GM10248 (cell line): ENCODE results near the gene RAB8B.

Experiments
- CTCF ChIA-PET: fragments of 300-600 bp; sonication (Branson Sonifier 250); formaldehyde crosslinking; extraction: SDS; loops from one replicate; lab custom pipeline; 2021; ENCODE audit warnings: antibody characterized with exemption; lab: Yijun Ruan, JAX
- POLR2A ChIA-PET: fragments of 350-650 bp; sonication (Branson Sonifier 250); formaldehyde crosslinking; extraction: SDS; loops from one replicate; lab custom pipeline; 2020; ENCODE audit warnings: antibody characterized with exemption; lab: Yijun Ruan, JAX
- DNase-seq: peaks from one replicate; pipeline ENCODE4 v3.0.0; 2012; ENCODE audit errors: extremely low spot score
- CTCF ChIP-seq: IDR thresholded peaks from 2 replicates; pipeline ENCODE4 v1.5.1; 2012; ENCODE audit warnings: mild to moderate bottlenecking, low read depth; ENCODE audit errors: extremely low read depth, missing control alignments, control extremely low read depth

RAB8B gene

GRCh38 chr15:63219196-63219710 is 29.8 kb downstream of the RAB8B start:
- no peak for TF ChIP-seq CTCF
- no peak for DNase-seq
- ChIA-PET CTCF (interaction anchor here (1.5 to 3.5 kb wide), 2 partner anchors 11 to 24 kb away, joined by 4 to 27 read pairs; no protein-coding TSS in a partner anchor), POLR2A (no interaction called here)

DNA sequence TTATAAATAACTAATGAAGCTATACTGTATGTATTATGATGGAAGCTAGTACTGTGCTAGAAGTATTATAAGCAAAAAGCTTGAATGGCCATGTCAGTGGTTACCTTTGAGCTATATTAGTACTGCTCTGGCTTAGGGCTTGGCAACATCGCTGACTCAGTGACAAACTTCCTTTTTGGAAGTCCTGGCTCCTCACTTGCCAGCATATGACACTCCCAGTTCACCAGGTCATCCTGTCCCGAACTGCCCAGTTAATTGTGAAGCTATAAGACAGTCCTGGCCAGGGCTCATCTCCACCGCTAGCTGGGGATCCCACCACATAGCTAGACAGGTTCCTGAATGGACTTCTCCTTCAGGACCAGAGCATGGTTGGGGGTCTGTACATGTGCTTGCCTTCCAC is 31.9 kb downstream of the RAB8B start:
- TF ChIP-seq CTCF = no peak
- POLR2A ChIA-PET = interaction anchor here (0.6 kb wide), 1 partner anchor 1009 kb away, joined by 3 read pairs; no protein-coding TSS in a partner anchor
- CTCF ChIA-PET = interaction anchor here (1.2 to 1.5 kb wide), 6 partner anchors 10 to 45 kb away, joined by 3 to 10 read pairs (median 3); no protein-coding TSS in a partner anchor
- DNase-seq = no peak

- DNase-seq = no peak
- TF ChIP-seq CTCF = no peak
- POLR2A ChIA-PET = no interaction called here
- CTCF ChIA-PET = no interaction called here
Measured at GRCh38 chr15:63223463-63223862, 34.1 kb downstream of the RAB8B start.

- no peak for TF ChIP-seq CTCF
- DNase-seq = no peak
- CTCF ChIA-PET = interaction anchor here (1.0 to 1.2 kb wide), 2 partner anchors 12 to 23 kb away, joined by 3 to 6 read pairs; no protein-coding TSS in a partner anchor
- POLR2A ChIA-PET = no interaction called here
Measured at GRCh38 chr15:63225381-63225780, 36.0 kb downstream of the RAB8B start.

DNA sequence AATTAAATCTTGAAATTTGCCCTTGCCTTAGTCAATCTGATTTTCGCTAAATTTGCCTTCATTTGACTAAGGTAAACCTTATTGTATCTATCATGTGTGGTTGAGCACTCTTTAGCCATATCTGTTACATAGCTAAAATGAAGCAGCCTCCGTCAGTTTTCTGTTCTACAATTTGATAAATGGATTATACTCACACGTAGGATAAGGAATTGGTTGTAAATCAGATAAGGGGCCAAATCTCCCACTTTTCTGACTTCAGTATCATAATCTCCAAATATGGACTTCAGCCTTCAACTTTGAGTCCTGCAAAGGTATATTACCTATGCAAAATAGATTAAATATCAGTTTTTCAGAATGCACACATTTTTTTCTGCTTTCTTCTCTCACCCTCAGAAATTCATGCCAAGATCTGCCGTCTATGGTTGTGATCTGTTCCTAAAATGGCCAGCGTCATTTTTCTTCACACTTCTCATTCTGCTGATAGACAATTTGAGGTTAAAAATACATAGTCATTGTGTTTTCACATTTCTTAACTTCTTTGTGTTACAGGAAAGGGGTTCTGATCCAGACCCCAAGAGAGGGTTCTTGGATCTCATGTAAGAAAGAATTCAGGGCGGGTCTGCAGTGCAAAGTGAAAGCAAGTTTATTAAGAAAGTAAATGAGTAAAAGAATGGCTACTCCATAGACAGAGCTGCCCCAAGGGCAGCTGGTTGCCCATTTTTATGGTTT is 36.9 kb downstream of the RAB8B start:
- ChIA-PET POLR2A (no interaction called here), CTCF (interaction anchor here (1.2 to 6.9 kb wide), 2 partner anchors 9 to 11 kb away, joined by 6 to 27 read pairs; no protein-coding TSS in a partner anchor)
- TF ChIP-seq CTCF = no peak
- no peak for DNase-seq

- ChIA-PET POLR2A (no interaction called here), CTCF (interaction anchor here (6.9 kb wide), 1 partner anchor 9 kb away, joined by 27 read pairs; no protein-coding TSS in a partner anchor)
- TF ChIP-seq CTCF = no peak
- no peak for DNase-seq
Measured at GRCh38 chr15:63226966-63227401, 37.6 kb downstream of the RAB8B start.
